Peyer's patch (tissue), 4 donors: ENCODE measurements around the gene TMEM132D. TPM values are rescaled to one million over a fixed set of nuclear protein-coding genes. Genes with fewer than 3 reads are reported as not detected.

ENCODE experiments used
- DNase-seq, 3 donors: peaks; one replicate each; pipeline ENCODE4 v3.0.0-alpha.2; 2017 to 2019
- H3K27ac ChIP-seq, 4 donors: fragments of 200-600 bp; sonication (generic); one replicate each; pipeline ENCODE4 v1.5.1; 2016 to 2019
- H3K27me3 ChIP-seq, 2 donors: fragments of 200-600 bp; sonication (generic); one replicate each; pipeline ENCODE4 v1.5.1; 2019
- H3K36me3 ChIP-seq, 3 donors: fragments of 200-600 bp; sonication (generic); one replicate each; pipeline ENCODE4 v1.5.1; 2016 to 2019
- H3K4me1 ChIP-seq, 4 donors: fragments of 200-600 bp; sonication (generic); one replicate each; pipeline ENCODE4 v1.5.1; 2016 to 2019
- H3K4me3 ChIP-seq, 4 donors: fragments of 200-600 bp; sonication (generic); 1 replicate in 3 of 4; 2 replicates in 1 of 4; pipeline ENCODE4 v1.5.1; 2016 to 2019; ENCODE audit warnings: mild to moderate bottlenecking in 1 of 4
- H3K9me3 ChIP-seq, 4 donors: fragments of 200-600 bp; sonication (generic); one replicate each; pipeline ENCODE4 v1.5.1; 2016 to 2019; ENCODE audit warnings: mild to moderate bottlenecking in 1 of 4
- POLR2A ChIP-seq, 2 donors: fragments of 450-650 bp; IDR thresholded peaks; one replicate each; pipeline ENCODE4 v1.5.1; 2017; ENCODE audit warnings: antibody characterized with exemption in 2 of 2, mild to moderate bottlenecking in 2 of 2, moderate library complexity in 2 of 2
- total RNA-seq, 4 donors: library from RNA; depleted of rRNA; stranded (reverse); fragments of >200 nt; gene quantifications; one replicate each; pipeline ENCODE4 v1.1.0, GENCODE V29; 2016
- TF ChIP-seq, protein P1 (sequence below), 6 experiments: fragments of 450-650 bp in 4 of 6; fragments of 200-600 bp in 2 of 6; sonication (generic) in 1 of 6; IDR thresholded peaks; one replicate each; pipeline ENCODE4 v1.5.1; 2017 to 2019; ENCODE audit warnings: antibody characterized with exemption in 6 of 6, mild to moderate bottlenecking in 3 of 6, moderate library complexity in 1 of 6

TMEM132D gene
- total RNA-seq, 4 donors from 2014 or later, result 0.27 to 1.7 (median 0.41) TPM

- TF ChIP-seq POLR2A (IDR thresholded peaks at IDR 0.05), result no peak
- TF ChIP-seq, protein P1, sequence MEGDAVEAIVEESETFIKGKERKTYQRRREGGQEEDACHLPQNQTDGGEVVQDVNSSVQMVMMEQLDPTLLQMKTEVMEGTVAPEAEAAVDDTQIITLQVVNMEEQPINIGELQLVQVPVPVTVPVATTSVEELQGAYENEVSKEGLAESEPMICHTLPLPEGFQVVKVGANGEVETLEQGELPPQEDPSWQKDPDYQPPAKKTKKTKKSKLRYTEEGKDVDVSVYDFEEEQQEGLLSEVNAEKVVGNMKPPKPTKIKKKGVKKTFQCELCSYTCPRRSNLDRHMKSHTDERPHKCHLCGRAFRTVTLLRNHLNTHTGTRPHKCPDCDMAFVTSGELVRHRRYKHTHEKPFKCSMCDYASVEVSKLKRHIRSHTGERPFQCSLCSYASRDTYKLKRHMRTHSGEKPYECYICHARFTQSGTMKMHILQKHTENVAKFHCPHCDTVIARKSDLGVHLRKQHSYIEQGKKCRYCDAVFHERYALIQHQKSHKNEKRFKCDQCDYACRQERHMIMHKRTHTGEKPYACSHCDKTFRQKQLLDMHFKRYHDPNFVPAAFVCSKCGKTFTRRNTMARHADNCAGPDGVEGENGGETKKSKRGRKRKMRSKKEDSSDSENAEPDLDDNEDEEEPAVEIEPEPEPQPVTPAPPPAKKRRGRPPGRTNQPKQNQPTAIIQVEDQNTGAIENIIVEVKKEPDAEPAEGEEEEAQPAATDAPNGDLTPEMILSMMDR (IDR thresholded peaks at IDR 0.05), result no peak
- H3K27me3 ChIP-seq, result no peaks in the 10 kb centered on the region
- H3K36me3 ChIP-seq, result no peaks in the 10 kb centered on the region
- no peak for DNase-seq
- no peak overlapping the region for H3K27ac ChIP-seq
- no peak overlapping the region for H3K4me3 ChIP-seq
- no peaks in the 10 kb centered on the region for H3K4me1 ChIP-seq
- H3K9me3 ChIP-seq, result no peaks in the 10 kb centered on the region
These were observed 314.3 kb downstream of the TMEM132D start for GRCh38 chr12:129589503-129589902.

DNA sequence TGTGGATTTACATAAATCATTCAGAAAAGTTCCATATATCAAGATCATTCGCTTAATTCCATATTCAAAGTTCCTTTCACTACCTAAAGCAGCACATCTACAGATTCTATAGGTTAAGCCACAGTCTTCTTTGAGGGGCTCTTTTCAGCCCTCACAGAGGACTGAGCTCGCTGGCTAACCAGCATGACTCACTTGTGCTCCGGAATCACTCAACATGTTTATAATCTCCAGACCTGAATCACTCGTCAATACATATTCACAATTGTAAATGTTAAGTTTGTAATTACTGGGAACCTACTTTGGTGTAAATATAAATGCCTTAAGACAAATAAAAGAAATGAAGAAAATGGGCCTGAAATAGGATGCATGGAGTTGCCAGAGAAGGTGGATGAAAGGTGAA, 315.7 kb downstream of the TMEM132D start:
- no peaks in the 10 kb centered on the region for H3K4me1 ChIP-seq
- DNase-seq, result no peak
- TF ChIP-seq POLR2A (IDR thresholded peaks at IDR 0.05), result no peak
- TF ChIP-seq, protein P1 (IDR thresholded peaks at IDR 0.05), result no peak
- no peaks in the 10 kb centered on the region for H3K27me3 ChIP-seq
- no peaks in the 10 kb centered on the region for H3K9me3 ChIP-seq
- no peak overlapping the region for H3K27ac ChIP-seq
- H3K36me3 ChIP-seq, result no peaks in the 10 kb centered on the region
- no peak overlapping the region for H3K4me3 ChIP-seq

DNA sequence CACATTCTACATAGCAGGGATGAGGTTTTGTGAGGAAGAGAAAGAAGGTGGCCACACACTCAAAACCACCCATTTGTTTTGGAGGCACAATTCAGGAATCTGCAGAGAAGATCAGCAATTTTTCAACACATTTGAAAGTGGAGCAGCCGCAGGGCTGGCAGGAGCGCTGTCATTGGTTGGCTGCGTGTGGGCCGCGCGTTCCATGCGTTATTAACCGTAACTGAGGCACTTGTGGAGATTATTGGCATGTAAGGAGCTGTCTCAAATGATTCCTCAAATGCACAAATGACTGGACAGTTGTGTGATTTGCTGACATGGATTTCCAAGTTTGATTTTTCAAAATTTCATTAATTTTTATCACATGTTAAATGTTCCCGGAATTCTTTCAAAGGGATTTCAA, 318.5 kb downstream of the TMEM132D start:
- Histone ChIP-seq H3K36me3 (no peaks in the 10 kb centered on the region), H3K27ac (no peak overlapping the region), H3K27me3 (no peaks in the 10 kb centered on the region), H3K9me3 (no peaks in the 10 kb centered on the region), H3K4me1 (no peaks in the 10 kb centered on the region), H3K4me3 (no peak overlapping the region)
- TF ChIP-seq POLR2A (IDR thresholded peaks at IDR 0.05), result no peak
- TF ChIP-seq, protein P1 (IDR thresholded peaks at IDR 0.05), result no peak
- DNase-seq, result no peak

DNA sequence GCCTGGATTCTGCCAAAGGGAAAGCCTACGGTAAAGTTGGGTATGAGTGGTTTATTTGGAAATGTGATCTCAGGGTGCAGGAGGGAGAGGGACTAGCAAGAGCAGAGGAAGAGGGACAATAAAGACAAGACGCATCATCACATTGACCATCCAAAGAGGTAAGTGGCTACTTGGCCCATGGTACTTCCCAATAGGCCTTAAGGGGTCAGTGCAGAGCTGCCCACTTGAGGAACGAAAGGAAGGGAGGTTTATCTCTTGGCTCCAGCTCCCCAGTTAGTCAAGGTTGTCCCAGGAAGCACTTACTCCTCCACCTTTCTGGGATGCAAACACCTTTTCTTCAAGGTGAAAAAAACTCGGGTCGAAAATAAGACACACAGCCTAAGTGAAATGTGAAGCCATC, 323.9 kb downstream of the TMEM132D start:
- TF ChIP-seq POLR2A (IDR thresholded peaks at IDR 0.05), result no peak
- TF ChIP-seq, protein P1 (IDR thresholded peaks at IDR 0.05), result no peak
- Histone ChIP-seq H3K27me3 (no peaks in the 10 kb centered on the region), H3K27ac (no peak overlapping the region), H3K4me3 (no peak overlapping the region), H3K9me3 (no peaks in the 10 kb centered on the region), H3K36me3 (no peaks in the 10 kb centered on the region), H3K4me1 (no peaks in the 10 kb centered on the region)
- no peak for DNase-seq

DNA sequence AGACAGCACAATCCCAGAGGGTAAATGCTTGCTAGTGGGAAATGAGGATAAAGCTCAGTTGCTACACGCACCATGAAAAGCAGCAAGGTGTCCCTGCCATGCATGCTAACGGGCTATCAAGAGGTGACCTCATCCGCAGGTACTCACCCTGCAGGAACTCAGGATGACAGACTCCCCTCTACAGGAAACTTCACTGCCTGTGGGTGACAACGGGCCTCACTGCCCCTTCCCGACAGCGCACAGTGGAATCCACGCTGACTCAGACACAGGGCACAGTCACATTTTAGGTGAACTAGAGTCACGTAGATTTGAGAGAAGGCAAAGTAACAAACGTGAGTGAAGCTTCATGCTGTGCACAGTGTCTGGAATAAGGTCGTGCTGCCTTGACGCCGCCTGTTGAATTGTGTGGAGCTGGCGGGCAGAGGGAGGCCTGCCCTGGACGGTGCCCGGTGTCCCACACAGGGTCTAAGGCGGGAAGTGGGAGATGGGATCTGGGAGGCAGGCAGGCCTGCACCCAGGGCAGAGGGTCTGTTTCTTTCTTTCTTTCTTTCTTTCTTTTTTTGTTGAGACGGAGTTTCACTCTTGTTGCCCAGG, 331.8 kb downstream of the TMEM132D start:
- no peak overlapping the region for H3K4me3 ChIP-seq
- H3K27me3 ChIP-seq, result no peaks in the 10 kb centered on the region
- H3K36me3 ChIP-seq, result no peaks in the 10 kb centered on the region
- no peak for DNase-seq
- no peak for TF ChIP-seq POLR2A (IDR thresholded peaks at IDR 0.05)
- TF ChIP-seq, protein P1 (IDR thresholded peaks at IDR 0.05), result no peak
- H3K4me1 ChIP-seq, result no peaks in the 10 kb centered on the region
- no peak overlapping the region for H3K27ac ChIP-seq
- no peaks in the 10 kb centered on the region for H3K9me3 ChIP-seq
